Activated T-helper 17 cell treated with anti-CD3 and anti-CD28 coated beads, Interleukin-2, amount 50 U/mL, for 72 hours (primary cell): ENCODE data around the gene TMEM30A. TPM values are rescaled to one million over a fixed set of nuclear protein-coding genes. Genes with fewer than 3 reads are reported as not detected.

Experiments used
- ATAC-seq: fragments of 150-1000 bp; cut with Tn5 transposase; replicated peaks from 2 replicates; pipeline ENCODE4 v1.10.0; 2021; ENCODE audit warnings: mild to moderate bottlenecking, moderate library complexity
- H3K27ac Mint-ChIP-seq: one replicate; pipeline ENCODE4 v1.8.0; 2022; ENCODE audit warnings: mixed read lengths
- H3K27me3 Mint-ChIP-seq: one replicate; pipeline ENCODE4 v1.8.0; 2022; ENCODE audit warnings: mixed read lengths
- H3K36me3 Mint-ChIP-seq: one replicate; pipeline ENCODE4 v1.8.0; 2022; ENCODE audit warnings: low read depth, mild to moderate bottlenecking, mixed read lengths
- H3K4me1 Mint-ChIP-seq: one replicate; pipeline ENCODE4 v1.8.0; 2022; ENCODE audit warnings: mixed read lengths
- H3K4me3 Mint-ChIP-seq: one replicate; pipeline ENCODE4 v1.8.0; 2022; ENCODE audit warnings: mild to moderate bottlenecking, mixed read lengths
- H3K9me3 Mint-ChIP-seq: one replicate; pipeline ENCODE4 v1.8.0; 2022; ENCODE audit warnings: mixed read lengths
- total RNA-seq, 2 donors: library from RNA; stranded (reverse); gene quantifications; one replicate each; pipeline ENCODE4 v1.2.3, GENCODE V29; 2022

TMEM30A gene
- total RNA-seq, 2 donors from 2014 or later: 81.7 to 115 TPM

GRCh38 chr6:75282706-75283105 is 1.9 kb downstream of the TMEM30A start:
- Mint-ChIP-seq H3K4me1 (peaks cover 34% of the 10 kb centered on the region), H3K36me3 (peaks cover 20% of the 10 kb centered on the region), H3K27ac (peak overlapping the region; percentile 78), H3K27me3 (no peaks in the 10 kb centered on the region), H3K9me3 (no peaks in the 10 kb centered on the region), H3K4me3 (no peak overlapping the region)
- no peak for ATAC-seq

GRCh38 chr6:75281653-75282052 is 2.9 kb downstream of the TMEM30A start:
- peak overlapping the region; percentile 78 for H3K27ac Mint-ChIP-seq
- peaks cover 34% of the 10 kb centered on the region for H3K4me1 Mint-ChIP-seq

GRCh38 chr6:75280131-75280855 is 4.3 kb downstream of the TMEM30A start:
- Mint-ChIP-seq H3K9me3 (no peaks in the 10 kb centered on the region), H3K36me3 (peaks cover 32% of the 10 kb centered on the region), H3K4me3 (peak overlapping the region; percentile 57), H3K4me1 (peaks cover 39% of the 10 kb centered on the region), H3K27me3 (no peaks in the 10 kb centered on the region), H3K27ac (no peak overlapping the region)
- no peak for ATAC-seq

More at GRCh38 chr6:75281653-75282052, 2.9 kb downstream of the TMEM30A start:
- Mint-ChIP-seq H3K36me3 (peaks cover 25% of the 10 kb centered on the region), H3K4me3 (no peak overlapping the region), H3K27me3 (no peaks in the 10 kb centered on the region), H3K9me3 (no peaks in the 10 kb centered on the region)
- ATAC-seq: no peak

GRCh38 chr6:75279418-75279817 is 5.2 kb downstream of the TMEM30A start:
- no peaks in the 10 kb centered on the region for H3K27me3 Mint-ChIP-seq
- peaks cover 45% of the 10 kb centered on the region for H3K4me1 Mint-ChIP-seq
- ATAC-seq: no peak
- peak overlapping the region; percentile 57 for H3K4me3 Mint-ChIP-seq
- H3K9me3 Mint-ChIP-seq: no peaks in the 10 kb centered on the region
- peak overlapping the region; percentile 40 for H3K27ac Mint-ChIP-seq
- peaks cover 39% of the 10 kb centered on the region for H3K36me3 Mint-ChIP-seq

GRCh38 chr6:75278474-75279077 is 6.0 kb downstream of the TMEM30A start:
- no peaks in the 10 kb centered on the region for H3K27me3 Mint-ChIP-seq
- peak overlapping the region; percentile 40 for H3K27ac Mint-ChIP-seq
- peak; percentile 75 for ATAC-seq
- no peaks in the 10 kb centered on the region for H3K9me3 Mint-ChIP-seq
- peaks cover 48% of the 10 kb centered on the region for H3K36me3 Mint-ChIP-seq
- peak overlapping the region; percentile 57 for H3K4me3 Mint-ChIP-seq
- H3K4me1 Mint-ChIP-seq: peaks cover 53% of the 10 kb centered on the region

- H3K4me3 Mint-ChIP-seq: peak overlapping the region; percentile 15
- peaks cover 64% of the 10 kb centered on the region for H3K4me1 Mint-ChIP-seq
- H3K27ac Mint-ChIP-seq: peak overlapping the region; percentile 58
- peaks cover 76% of the 10 kb centered on the region for H3K36me3 Mint-ChIP-seq
- peak; percentile 84 for ATAC-seq
- H3K9me3 Mint-ChIP-seq: no peaks in the 10 kb centered on the region
- no peaks in the 10 kb centered on the region for H3K27me3 Mint-ChIP-seq
These were observed 9.5 kb downstream of the TMEM30A start for GRCh38 chr6:75275067-75275466.

- Mint-ChIP-seq H3K36me3 (peaks cover 63% of the 10 kb centered on the region), H3K9me3 (no peaks in the 10 kb centered on the region), H3K4me1 (peaks cover 60% of the 10 kb centered on the region), H3K27me3 (no peaks in the 10 kb centered on the region), H3K4me3 (peak overlapping the region; percentile 23), H3K27ac (peak overlapping the region; percentile 88)
- ATAC-seq: no peak
These were observed 11.6 kb downstream of the TMEM30A start for GRCh38 chr6:75273009-75273408.

- H3K4me1 Mint-ChIP-seq: peaks cover 63% of the 10 kb centered on the region
- H3K36me3 Mint-ChIP-seq: peaks cover 63% of the 10 kb centered on the region
- no peaks in the 10 kb centered on the region for H3K9me3 Mint-ChIP-seq
- H3K27ac Mint-ChIP-seq: peak overlapping the region; percentile 88
- ATAC-seq: no peak
- no peaks in the 10 kb centered on the region for H3K27me3 Mint-ChIP-seq
- H3K4me3 Mint-ChIP-seq: peak overlapping the region; percentile 23
These were observed 12.3 kb downstream of the TMEM30A start for GRCh38 chr6:75272145-75272840.

- Mint-ChIP-seq H3K9me3 (no peaks in the 10 kb centered on the region), H3K27me3 (no peaks in the 10 kb centered on the region), H3K4me1 (peaks cover 38% of the 10 kb centered on the region), H3K27ac (peak overlapping the region; percentile 21), H3K36me3 (peaks cover 63% of the 10 kb centered on the region), H3K4me3 (no peak overlapping the region)
- ATAC-seq: no peak
These were observed 15.6 kb downstream of the TMEM30A start for GRCh38 chr6:75268988-75269354.

- peaks cover 34% of the 10 kb centered on the region for H3K4me1 Mint-ChIP-seq
- no peaks in the 10 kb centered on the region for H3K9me3 Mint-ChIP-seq
- no peaks in the 10 kb centered on the region for H3K27me3 Mint-ChIP-seq
- peaks cover 64% of the 10 kb centered on the region for H3K36me3 Mint-ChIP-seq
- peak; percentile 91 for ATAC-seq
- H3K27ac Mint-ChIP-seq: peak overlapping the region; percentile 21
- H3K4me3 Mint-ChIP-seq: peak overlapping the region; percentile 44
These were observed 16.2 kb downstream of the TMEM30A start for GRCh38 chr6:75268121-75268987.

GRCh38 chr6:75267461-75267860 is 17.1 kb downstream of the TMEM30A start:
- H3K9me3 Mint-ChIP-seq: no peaks in the 10 kb centered on the region
- H3K4me1 Mint-ChIP-seq: peaks cover 27% of the 10 kb centered on the region
- no peaks in the 10 kb centered on the region for H3K27me3 Mint-ChIP-seq
- H3K4me3 Mint-ChIP-seq: peak overlapping the region; percentile 17
- peaks cover 65% of the 10 kb centered on the region for H3K36me3 Mint-ChIP-seq
- no peak for ATAC-seq
- peak overlapping the region; percentile 21 for H3K27ac Mint-ChIP-seq

- Mint-ChIP-seq H3K36me3 (peaks cover 65% of the 10 kb centered on the region), H3K4me3 (no peak overlapping the region), H3K27me3 (no peaks in the 10 kb centered on the region), H3K27ac (peak overlapping the region; percentile 30), H3K9me3 (no peaks in the 10 kb centered on the region), H3K4me1 (peaks cover 20% of the 10 kb centered on the region)
- ATAC-seq: peak; percentile 43
These were observed 17.8 kb downstream of the TMEM30A start for GRCh38 chr6:75266716-75267291.

GRCh38 chr6:75263401-75263750 is 21.2 kb downstream of the TMEM30A start:
- peak overlapping the region; percentile 34 for H3K27ac Mint-ChIP-seq
- ATAC-seq: no peak
- no peak overlapping the region for H3K4me3 Mint-ChIP-seq
- H3K27me3 Mint-ChIP-seq: no peaks in the 10 kb centered on the region
- H3K36me3 Mint-ChIP-seq: peaks cover 83% of the 10 kb centered on the region
- H3K9me3 Mint-ChIP-seq: no peaks in the 10 kb centered on the region
- H3K4me1 Mint-ChIP-seq: peaks cover 6% of the 10 kb centered on the region
